ENCODE results near the gene GPC6.

The GPC6 gene

DNA sequence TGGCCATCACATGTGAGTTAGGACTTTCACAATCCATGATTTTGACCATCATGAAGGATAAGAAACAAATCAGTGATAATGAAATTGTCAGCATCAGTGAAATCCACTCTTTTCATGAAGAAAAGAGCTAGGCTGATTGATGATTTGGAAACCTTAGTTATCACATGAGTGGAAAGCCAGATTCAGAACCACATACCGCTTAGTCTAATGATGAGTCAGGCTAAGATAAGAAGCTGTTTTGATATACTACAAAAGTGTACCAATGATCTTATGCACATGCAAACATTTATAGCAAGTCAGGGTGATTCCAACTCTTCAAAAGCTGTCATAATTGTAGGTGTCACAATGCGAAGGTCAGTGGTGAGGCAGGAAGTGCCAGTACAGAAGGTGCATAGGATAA, 519.3 kb downstream of the GPC6 start:
- Histone ChIP-seq H3K9ac (ENCODE audit: low read length) (no peak overlapping the region), H3K9me2 (ENCODE audit: low read depth, low read length) (no peaks in the 10 kb centered on the region), H4K20me1 (ENCODE audit: insufficient read depth, low read length) (no peaks in the 10 kb centered on the region), H3K36me3 (ENCODE audit: insufficient read depth, low read length) (no peaks in the 10 kb centered on the region), H3K9me3 (ENCODE audit: low read length) (no peaks in the 10 kb centered on the region), H3K4me1 (ENCODE audit: insufficient read depth, low read length, severe bottlenecking) (no peaks in the 10 kb centered on the region), H3K27me3 (ENCODE audit: insufficient read depth, low read length) (no peaks in the 10 kb centered on the region), H3F3A (ENCODE audit: insufficient read depth, low read length) (no peaks in the 10 kb centered on the region), H3K4me3 (ENCODE audit: low read depth, low read length, poor library complexity, severe bottlenecking) (no peak overlapping the region), H2AFZ (ENCODE audit: low read length) (no peak overlapping the region), H3K4me2 (ENCODE audit: low read length) (no peak overlapping the region), H3K27ac (ENCODE audit: low read depth, low read length, poor library complexity, severe bottlenecking) (no peak overlapping the region), H3K79me2 (ENCODE audit: insufficient read depth, low read length) (no peaks in the 10 kb centered on the region)
- TF ChIP-seq EZH2 (IDR thresholded peaks at IDR 0.05; ENCODE audit: borderline replicate concordance, low read length), result no peak
- TF ChIP-seq, protein P1, sequence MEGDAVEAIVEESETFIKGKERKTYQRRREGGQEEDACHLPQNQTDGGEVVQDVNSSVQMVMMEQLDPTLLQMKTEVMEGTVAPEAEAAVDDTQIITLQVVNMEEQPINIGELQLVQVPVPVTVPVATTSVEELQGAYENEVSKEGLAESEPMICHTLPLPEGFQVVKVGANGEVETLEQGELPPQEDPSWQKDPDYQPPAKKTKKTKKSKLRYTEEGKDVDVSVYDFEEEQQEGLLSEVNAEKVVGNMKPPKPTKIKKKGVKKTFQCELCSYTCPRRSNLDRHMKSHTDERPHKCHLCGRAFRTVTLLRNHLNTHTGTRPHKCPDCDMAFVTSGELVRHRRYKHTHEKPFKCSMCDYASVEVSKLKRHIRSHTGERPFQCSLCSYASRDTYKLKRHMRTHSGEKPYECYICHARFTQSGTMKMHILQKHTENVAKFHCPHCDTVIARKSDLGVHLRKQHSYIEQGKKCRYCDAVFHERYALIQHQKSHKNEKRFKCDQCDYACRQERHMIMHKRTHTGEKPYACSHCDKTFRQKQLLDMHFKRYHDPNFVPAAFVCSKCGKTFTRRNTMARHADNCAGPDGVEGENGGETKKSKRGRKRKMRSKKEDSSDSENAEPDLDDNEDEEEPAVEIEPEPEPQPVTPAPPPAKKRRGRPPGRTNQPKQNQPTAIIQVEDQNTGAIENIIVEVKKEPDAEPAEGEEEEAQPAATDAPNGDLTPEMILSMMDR (IDR thresholded peaks at IDR 0.05; ENCODE audit: low read length), result no peak

- Histone ChIP-seq H3K27ac (ENCODE audit: low read depth, low read length, poor library complexity, severe bottlenecking) (no peak overlapping the region), H3K79me2 (ENCODE audit: insufficient read depth, low read length) (no peaks in the 10 kb centered on the region), H3K9me2 (ENCODE audit: low read depth, low read length) (no peaks in the 10 kb centered on the region), H3K4me3 (ENCODE audit: low read depth, low read length, poor library complexity, severe bottlenecking) (no peak overlapping the region), H4K20me1 (ENCODE audit: insufficient read depth, low read length) (no peaks in the 10 kb centered on the region), H3K27me3 (ENCODE audit: insufficient read depth, low read length) (no peaks in the 10 kb centered on the region), H2AFZ (ENCODE audit: low read length) (no peak overlapping the region), H3K9ac (ENCODE audit: low read length) (no peak overlapping the region), H3K36me3 (ENCODE audit: insufficient read depth, low read length) (no peaks in the 10 kb centered on the region), H3K4me1 (ENCODE audit: insufficient read depth, low read length, severe bottlenecking) (no peaks in the 10 kb centered on the region), H3K9me3 (ENCODE audit: low read length) (no peaks in the 10 kb centered on the region), H3F3A (ENCODE audit: insufficient read depth, low read length) (no peaks in the 10 kb centered on the region), H3K4me2 (ENCODE audit: low read length) (no peak overlapping the region)
- no peak for TF ChIP-seq EZH2 (IDR thresholded peaks at IDR 0.05; ENCODE audit: borderline replicate concordance, low read length)
- TF ChIP-seq, protein P1 (IDR thresholded peaks at IDR 0.05; ENCODE audit: low read length), result no peak
These were observed 520.0 kb downstream of the GPC6 start for GRCh38 chr13:93746589-93746988.

DNA sequence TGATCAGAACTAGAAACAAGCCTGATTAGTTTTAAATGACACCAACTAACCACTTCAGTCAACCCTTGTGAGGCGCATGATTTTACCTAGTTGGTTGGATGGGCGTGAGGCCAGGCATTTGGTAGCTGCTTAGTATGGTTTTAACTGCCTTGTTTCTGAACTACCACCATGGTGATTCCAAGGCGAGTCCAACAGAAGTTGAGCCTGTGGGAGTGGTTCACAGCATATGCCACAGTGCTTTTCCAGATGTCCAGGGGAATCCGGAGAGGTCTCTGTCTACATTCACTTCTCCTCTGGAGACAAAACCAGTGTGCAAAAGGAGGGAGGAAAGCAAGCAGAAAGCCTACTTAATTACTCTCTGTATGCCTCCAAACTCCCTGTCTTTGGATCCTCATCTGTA, 524.1 kb downstream of the GPC6 start:
- Histone ChIP-seq H3K79me2 (ENCODE audit: insufficient read depth, low read length) (no peaks in the 10 kb centered on the region), H2AFZ (ENCODE audit: low read length) (no peak overlapping the region), H3K4me2 (ENCODE audit: low read length) (no peak overlapping the region), H3K9me3 (ENCODE audit: low read length) (no peaks in the 10 kb centered on the region), H3K4me1 (ENCODE audit: insufficient read depth, low read length, severe bottlenecking) (no peaks in the 10 kb centered on the region), H3F3A (ENCODE audit: insufficient read depth, low read length) (no peaks in the 10 kb centered on the region), H3K27ac (ENCODE audit: low read depth, low read length, poor library complexity, severe bottlenecking) (no peak overlapping the region), H3K27me3 (ENCODE audit: insufficient read depth, low read length) (no peaks in the 10 kb centered on the region), H3K36me3 (ENCODE audit: insufficient read depth, low read length) (no peaks in the 10 kb centered on the region), H3K9me2 (ENCODE audit: low read depth, low read length) (no peaks in the 10 kb centered on the region), H4K20me1 (ENCODE audit: insufficient read depth, low read length) (no peaks in the 10 kb centered on the region), H3K4me3 (ENCODE audit: low read depth, low read length, poor library complexity, severe bottlenecking) (no peak overlapping the region), H3K9ac (ENCODE audit: low read length) (no peak overlapping the region)
- no peak for TF ChIP-seq EZH2 (IDR thresholded peaks at IDR 0.05; ENCODE audit: borderline replicate concordance, low read length)
- TF ChIP-seq, protein P1 (IDR thresholded peaks at IDR 0.05; ENCODE audit: low read length), result no peak

All from OCI-LY1 (cell line).